ENCODE measurements around the gene CBX2.
"Not testable (repeated sequence)": the region's sequence is repeated elsewhere in the genome, so short reads cannot be mapped to it uniquely, and the experiment has no call there.

Gene CBX2

GRCh38 chr17:79743614-79744013 lies 34.3 kb upstream of the CBX2 start:
- no peak for DNase-seq

GRCh38 chr17:79745641-79746105 lies 32.3 kb upstream of the CBX2 start:
- no peak for DNase-seq

DNA sequence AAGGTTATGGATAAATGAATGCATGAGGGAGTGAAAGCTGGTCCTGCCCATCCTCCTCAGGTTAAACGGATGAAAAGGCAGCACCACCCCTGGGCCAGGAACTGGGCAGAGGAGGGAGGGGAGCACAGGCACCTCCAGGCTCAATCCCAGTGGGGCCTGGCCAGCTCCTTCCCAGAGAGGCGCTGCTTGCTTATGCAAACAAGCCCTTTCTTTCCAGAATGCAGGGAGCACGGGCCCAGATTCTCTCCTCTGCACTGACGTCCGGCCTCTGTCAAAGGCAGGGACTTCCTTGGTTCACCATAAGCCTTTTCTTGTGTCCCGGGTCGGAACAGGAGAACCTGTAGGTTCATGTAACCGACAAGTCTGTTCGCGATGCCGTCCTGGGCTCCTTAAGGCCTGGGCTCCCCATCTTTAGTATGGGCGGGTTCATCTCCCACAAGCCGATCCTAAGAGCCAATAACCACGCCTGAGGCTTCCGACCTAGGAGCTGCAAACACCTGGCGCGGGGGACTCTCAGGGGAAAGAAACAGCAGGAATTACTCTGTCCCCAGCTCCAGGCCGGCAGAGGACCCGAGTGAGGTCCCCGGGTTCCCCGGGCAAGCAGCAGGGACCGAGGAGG lies 30.9 kb upstream of the CBX2 start:
- DNase-seq = no peak

DNA sequence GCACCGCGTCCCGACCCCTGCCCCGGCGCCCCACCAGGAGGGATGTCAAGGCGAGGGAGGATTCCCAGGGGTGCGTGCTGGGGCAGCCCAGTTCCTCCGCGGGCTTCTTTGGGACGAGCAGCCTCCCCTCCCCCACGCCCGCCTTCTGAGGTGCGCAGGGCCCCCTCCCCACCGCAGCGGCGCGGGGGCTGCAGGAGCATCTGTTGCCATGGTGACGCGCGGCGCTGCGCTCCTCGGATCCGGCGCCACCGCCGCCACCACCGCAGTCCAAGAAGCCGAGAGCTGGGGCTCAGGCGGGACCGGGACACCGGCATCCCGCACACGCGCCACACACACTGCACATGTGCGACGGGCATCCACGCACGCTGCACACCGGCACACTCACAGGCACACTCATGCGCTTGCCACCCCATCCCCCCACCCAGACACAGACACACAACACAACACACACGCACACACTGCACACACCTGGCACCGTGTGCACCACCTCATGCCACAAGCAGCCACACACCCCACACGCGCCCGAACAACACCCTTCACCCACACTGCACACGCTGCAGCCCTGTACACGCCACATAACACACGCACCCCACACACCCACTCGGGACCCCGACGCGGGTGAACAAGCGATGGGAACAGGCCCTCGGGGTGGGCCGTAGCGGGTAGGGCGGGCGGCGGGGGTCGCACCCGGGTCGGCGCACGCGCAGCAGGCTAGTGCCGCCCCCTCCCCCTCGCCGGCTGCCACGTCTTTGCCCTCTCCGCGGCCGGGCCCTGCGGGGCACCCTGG lies 30.2 kb upstream of the CBX2 start:
- no peak for DNase-seq

DNA sequence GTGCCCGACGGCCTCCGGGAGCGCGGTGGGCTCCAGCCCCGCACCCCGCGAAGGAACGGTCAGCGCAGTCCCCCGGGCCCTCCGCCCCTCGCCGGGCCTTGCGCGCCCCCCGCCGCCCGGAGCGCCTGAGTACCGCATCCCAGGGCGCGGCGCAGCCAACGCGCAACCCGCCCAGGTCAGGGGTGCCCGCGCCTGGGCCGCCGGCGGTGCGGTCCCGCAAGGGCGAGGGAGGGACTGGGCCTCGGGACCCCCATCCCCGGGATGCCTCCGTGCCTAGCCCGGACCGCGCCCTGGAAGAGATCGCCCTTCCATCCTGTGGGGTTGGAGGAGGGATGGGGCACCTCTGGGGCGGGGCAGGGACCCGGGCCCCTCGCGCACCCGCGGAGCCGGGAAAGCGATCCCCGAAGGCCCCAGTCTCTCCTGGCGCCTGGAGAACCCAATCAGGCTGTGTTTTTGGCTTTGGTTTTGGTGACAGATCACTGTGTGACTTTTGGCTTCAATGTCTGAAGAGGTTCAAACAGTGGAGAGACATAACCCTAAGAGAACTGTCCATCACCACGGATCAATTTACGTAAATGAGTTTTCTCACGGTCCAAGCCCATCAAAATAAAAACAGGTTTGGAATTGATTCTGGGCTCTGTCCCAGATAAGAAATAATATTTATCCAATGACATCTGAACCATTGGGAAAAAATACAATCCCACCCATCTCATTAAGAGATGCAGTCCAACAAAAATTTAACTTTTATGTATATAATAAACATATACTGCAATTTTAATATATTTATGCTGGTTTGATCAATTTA lies 29.5 kb upstream of the CBX2 start:
- DNase-seq = no peak

- DNase-seq = no peak
These were observed 28.7 kb upstream of the CBX2 start for GRCh38 chr17:79749156-79749815.

DNA sequence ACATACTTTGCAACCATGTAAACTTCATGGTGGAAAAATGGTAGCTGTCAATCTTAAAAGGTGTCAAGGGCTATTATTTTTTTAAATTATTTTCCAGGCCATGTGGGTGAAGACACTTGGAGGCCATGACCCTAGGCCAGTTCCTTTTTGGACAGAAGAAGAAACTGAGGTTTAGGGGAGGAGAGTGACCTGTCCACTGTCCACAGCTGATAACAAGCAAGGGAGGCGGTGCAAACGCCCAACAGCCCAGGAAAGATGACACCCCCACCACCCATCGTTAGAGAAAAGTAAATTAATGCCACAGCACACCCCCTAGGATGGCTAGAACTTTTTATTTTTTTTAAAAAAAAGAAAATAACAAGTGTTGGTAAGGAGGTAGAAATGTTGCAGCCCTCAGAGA lies 28.0 kb upstream of the CBX2 start:
- DNase-seq = no peak

- no peak for DNase-seq
These were observed 27.1 kb upstream of the CBX2 start for GRCh38 chr17:79750650-79751545.

DNA sequence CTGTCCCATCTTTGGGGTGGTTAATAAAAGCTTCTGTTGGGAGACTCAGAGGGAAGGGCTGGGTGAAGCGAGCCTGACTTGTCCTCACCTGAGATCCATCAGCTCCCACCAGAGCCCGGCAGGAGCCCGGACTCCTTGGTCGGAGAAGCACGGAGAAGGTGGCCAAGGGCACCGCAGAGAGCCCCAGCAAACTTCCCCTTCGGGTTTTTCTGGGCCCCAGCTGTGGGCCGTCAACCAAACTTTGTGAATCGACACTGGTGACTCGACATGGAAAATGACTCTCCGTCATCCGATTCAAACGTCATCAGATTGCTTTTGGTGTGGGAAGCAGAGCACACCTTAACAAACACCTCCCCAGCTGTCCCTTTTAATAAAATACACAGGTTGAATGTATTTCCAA lies 25.8 kb upstream of the CBX2 start:
- no peak for DNase-seq

- no peak for DNase-seq
These were observed 23.6 kb upstream of the CBX2 start for GRCh38 chr17:79754370-79754769.

- DNase-seq = not testable (repeated sequence)
These were observed 23.0 kb upstream of the CBX2 start for GRCh38 chr17:79754903-79755302.

GRCh38 chr17:79755591-79755990 lies 22.4 kb upstream of the CBX2 start:
- DNase-seq = no peak

GRCh38 chr17:79757140-79757745 lies 20.7 kb upstream of the CBX2 start:
- DNase-seq = no peak

- DNase-seq = no peak
These were observed 19.7 kb upstream of the CBX2 start for GRCh38 chr17:79758271-79758670.

GRCh38 chr17:79760197-79760906 lies 17.6 kb upstream of the CBX2 start:
- no peak for DNase-seq

GRCh38 chr17:79761894-79762589 lies 15.9 kb upstream of the CBX2 start:
- DNase-seq = no peak

GRCh38 chr17:79765708-79766107 lies 12.2 kb upstream of the CBX2 start:
- DNase-seq = no peak

DNA sequence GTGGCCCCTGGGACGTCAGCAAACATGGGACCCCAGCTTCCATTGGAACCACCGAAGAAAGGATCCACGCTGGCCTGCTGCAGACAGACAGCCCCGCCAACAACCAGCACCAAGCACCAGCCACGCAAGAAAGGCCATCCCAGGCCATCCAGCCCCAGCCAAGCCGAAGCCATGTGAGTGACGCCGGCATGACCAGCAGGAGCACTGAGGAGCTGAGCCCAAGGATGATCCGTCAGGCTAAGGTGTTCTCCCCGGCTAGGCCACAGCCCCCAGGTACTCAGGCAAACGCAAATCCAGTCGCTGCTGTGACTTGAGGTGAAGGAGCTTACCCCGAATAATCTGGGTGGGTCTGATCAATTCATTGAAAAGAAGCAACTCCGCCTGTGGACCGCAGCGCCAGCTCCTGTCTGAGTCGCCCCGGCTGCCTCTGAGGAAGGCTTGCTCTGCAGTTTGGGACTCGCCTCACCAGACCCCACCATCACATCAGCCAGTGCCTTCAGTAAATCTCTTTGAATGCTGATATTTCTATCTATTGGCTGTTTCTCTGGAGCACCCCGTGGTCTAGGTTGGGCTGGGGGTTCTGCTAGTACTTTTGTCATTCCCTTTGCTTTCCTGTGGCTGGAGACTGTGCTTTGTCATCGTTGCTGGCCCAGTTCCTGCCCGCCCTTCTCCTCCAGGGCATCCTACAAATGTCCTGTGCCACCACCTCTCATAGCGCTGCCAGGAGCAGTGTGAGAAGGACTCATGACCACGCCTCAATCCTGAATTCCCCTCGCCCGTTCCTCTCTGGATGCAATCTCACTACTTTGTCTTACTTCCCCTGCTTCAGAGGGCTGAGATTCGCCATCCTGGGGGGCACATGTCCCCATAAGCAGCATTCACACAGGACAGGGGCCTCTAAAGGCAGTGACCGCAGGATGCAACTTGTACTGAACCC lies 8.1 kb upstream of the CBX2 start:
- no peak for DNase-seq

- DNase-seq = no peak
These were observed 6.7 kb upstream of the CBX2 start for GRCh38 chr17:79771276-79771675.
